Kidney (tissue), 14 donors: ENCODE data around the gene PEAR1. TPM values are rescaled to one million over a fixed set of nuclear protein-coding genes. Genes with fewer than 3 reads are reported as not detected.

Experiments used
- DNase-seq, 5 donors: peaks; one replicate each; pipeline ENCODE4 v3.0.0-alpha.2; 2013 to 2020
- FAIRE-seq: peaks from 2 replicates; lab custom pipeline; 2012; peaks lifted over from hg19 to GRCh38; lab: Jason Lieb, UNC
- H3K27ac ChIP-seq, 2 donors: one replicate each; pipeline ENCODE4 v1.7.0; 2013; ENCODE audit warnings: low read depth in 2 of 2, low read length in 2 of 2, inconsistent platforms in 1 of 2
- H3K27me3 ChIP-seq: one replicate; pipeline ENCODE4 v1.7.1; 2013; ENCODE audit warnings: low read length, inconsistent platforms; ENCODE audit not compliant: control insufficient read depth, insufficient read depth
- H3K36me3 ChIP-seq, 3 donors: one replicate each; pipeline versions ENCODE4 v1.7.0 to v1.7.1; 2013; ENCODE audit warnings: low read length in 3 of 3, control low read depth in 1 of 3, inconsistent platforms in 1 of 3; ENCODE audit not compliant: insufficient read depth in 3 of 3, control insufficient read depth in 2 of 3
- H3K4me1 ChIP-seq, 3 donors: one replicate each; pipeline versions ENCODE4 v1.7.0 to v1.7.1; 2013; ENCODE audit warnings: low read length in 3 of 3, inconsistent platforms in 1 of 3, low read depth in 1 of 3; ENCODE audit not compliant: control insufficient read depth in 2 of 3, insufficient read depth in 2 of 3
- H3K4me3 ChIP-seq, 3 donors: one replicate each; pipeline versions ENCODE4 v1.7.0 to v1.8.1; 2013; ENCODE audit warnings: low read length in 3 of 3, control low read depth in 1 of 3, inconsistent platforms in 1 of 3
- H3K9ac ChIP-seq, 3 donors: one replicate each; pipeline versions ENCODE4 v1.7.0 to v1.7.1; 2013; ENCODE audit warnings: low read length in 3 of 3, control low read depth in 1 of 3, inconsistent platforms in 1 of 3
- H3K9me3 ChIP-seq, 3 donors: one replicate each; pipeline versions ENCODE4 v1.7.0 to v1.7.1; 2013; ENCODE audit warnings: low read length in 3 of 3, control low read depth in 1 of 3, inconsistent platforms in 1 of 3; ENCODE audit not compliant: control insufficient read depth in 2 of 3, insufficient read depth in 1 of 3
- CTCF ChIP-seq: IDR thresholded peaks from 3 replicates; pipeline ENCODE4 v1.5.1; 2012; ENCODE audit warnings: mild to moderate bottlenecking, moderate library complexity, borderline replicate concordance; ENCODE audit not compliant: insufficient read depth; ENCODE audit errors: extremely low read depth
- intact Hi-C: fragments of 100-400 bp; cut with DNase I; formaldehyde crosslinking; loops from one replicate; pipeline ENCODE4 v1.11.1; 2022
- polyA plus RNA-seq: library from polyadenylated mRNA; stranded (reverse); fragments of 350-450 nt; fragmentation: Illumina TruSeq; extraction: RNeasy Lipid Tissue Mini Kit (QIAGEN cat#74804); gene quantifications from one replicate; pipeline ENCODE4 v1.2.3, GENCODE V29; 2014; ENCODE audit warnings: low read depth, low replicate concordance; ENCODE audit not compliant: insufficient read depth
- total RNA-seq: library from RNA; stranded (reverse); fragmentation: NEBNext Ultra II Directional; extraction: Animal tissue kit (Norgen Biotek cat#: 25700); gene quantifications from one replicate; pipeline ENCODE4 v1.2.1, GENCODE V29; 2021
- donor health status: control.
- donor health status: control.
- donor health status: control.
- donor health status: control.
- donor health status: control.
- donor health status: DM: yes; HTN: yes; CAD: no.
- donor health status: Normal renal cell carcinoma (clear cell type).

Gene PEAR1
- total and polyA plus RNA-seq, 2 donors from 2014 or later: 4.5 to 17.2 TPM

GRCh38 chr1:156906206-156906906 is 12.8 kb downstream of the PEAR1 start:
- Histone ChIP-seq H3K27me3 (no peaks in the 10 kb centered on the region), H3K36me3 (no peaks in the 10 kb centered on the region)
- TF ChIP-seq CTCF: no peak

GRCh38 chr1:156908541-156908940 is 15.0 kb downstream of the PEAR1 start:
- Histone ChIP-seq H3K4me1 (peaks cover 0 to 4% (median 0%) of the 10 kb centered on the region in 3 donors), H3K27me3 (no peaks in the 10 kb centered on the region), H3K36me3 (no peaks in the 10 kb centered on the region), H3K27ac (no peak overlapping the region), H3K9ac (no peak overlapping the region), H3K4me3 (no peak overlapping the region), H3K9me3 (no peaks in the 10 kb centered on the region)
- intact Hi-C loops: no loop called here
- DNase-seq (peak in 1 of 5 donors; percentile 64), FAIRE-seq (no peak)
- no peak for TF ChIP-seq CTCF

More at GRCh38 chr1:156906206-156906906, 12.8 kb downstream of the PEAR1 start:
- H3K9me3 ChIP-seq: no peaks in the 10 kb centered on the region
- FAIRE-seq (no peak), DNase-seq (peak in 1 of 5 donors; percentile 64)
- no peak overlapping the region for H3K27ac ChIP-seq
- intact Hi-C loops: no loop called here
- peaks cover 0 to 19% (median 0%) of the 10 kb centered on the region in 3 donors for H3K4me1 ChIP-seq
- no peak overlapping the region for H3K9ac ChIP-seq
- H3K4me3 ChIP-seq: no peak overlapping the region

GRCh38 chr1:156908955-156909354 is 15.4 kb downstream of the PEAR1 start:
- intact Hi-C loops: no loop called here
- Histone ChIP-seq H3K4me1 (no peaks in the 10 kb centered on the region), H3K4me3 (no peak overlapping the region), H3K36me3 (peaks cover 0 to under 1% (median 0%) of the 10 kb centered on the region in 3 donors), H3K9me3 (no peaks in the 10 kb centered on the region), H3K9ac (no peak overlapping the region), H3K27me3 (no peaks in the 10 kb centered on the region), H3K27ac (no peak overlapping the region)
- FAIRE-seq (no peak), DNase-seq (peak in 1 of 5 donors; percentile 54)
- no peak for TF ChIP-seq CTCF
